ENCODE data around the gene PARG. TPM values are rescaled to one million over a fixed set of nuclear protein-coding genes. Genes with fewer than 3 reads are reported as not detected.
A peak's percentile ranks its signal among the peaks of the same experiment; 100 is the strongest.
"Not testable (repeated sequence)": the region's sequence is repeated elsewhere in the genome, so short reads cannot be mapped to it uniquely, and the experiment has no call there.

PARG gene
- total RNA-seq, 2 donors from 2014 or later = 24.1 to 27.1 TPM

DNA sequence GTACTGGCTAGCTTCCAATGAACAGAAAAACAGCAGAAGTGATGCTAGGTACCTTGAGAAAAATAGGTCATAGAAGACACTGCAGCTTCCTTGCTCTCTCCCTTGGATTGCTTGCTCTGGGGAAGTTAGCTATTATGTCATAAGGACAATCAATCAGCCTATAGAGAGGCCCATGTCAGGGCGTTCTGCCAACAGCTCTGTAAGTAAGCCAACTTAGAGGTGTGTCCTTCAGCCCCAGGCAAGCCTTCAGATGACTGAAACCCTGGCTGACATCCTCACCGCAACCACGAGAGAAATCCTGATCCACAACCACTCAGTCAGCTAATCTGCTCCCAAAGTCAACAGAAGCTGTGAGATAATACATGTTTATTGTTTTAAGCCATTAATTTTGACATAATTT is 58.0 kb downstream of the PARG start:
- H3K27ac Mint-ChIP-seq; H3K4me3 Mint-ChIP-seq; ATAC-seq; H3K27me3 Mint-ChIP-seq; H3K4me1 Mint-ChIP-seq; H3K36me3 Mint-ChIP-seq (ENCODE audit: low read depth); H3K9me3 ChIP-seq (ENCODE audit: control insufficient read depth, low read length, poor library complexity, severe bottlenecking); DNase-seq: not testable (repeated sequence)

GRCh38 chr10:49882327-49882726 is 59.5 kb downstream of the PARG start:
- not testable (repeated sequence) for H3K4me3 Mint-ChIP-seq, H3K27me3 Mint-ChIP-seq, H3K4me1 Mint-ChIP-seq

GRCh38 chr10:49872740-49873139 is 69.1 kb downstream of the PARG start:
- not testable (repeated sequence) for H3K27me3 Mint-ChIP-seq; ATAC-seq; H3K27ac Mint-ChIP-seq; H3K9me3 ChIP-seq (ENCODE audit: control insufficient read depth, low read length, poor library complexity, severe bottlenecking); H3K36me3 Mint-ChIP-seq (ENCODE audit: low read depth); H3K4me1 Mint-ChIP-seq; DNase-seq; H3K4me3 Mint-ChIP-seq

More at GRCh38 chr10:49882327-49882726, 59.5 kb downstream of the PARG start:
- not testable (repeated sequence) for H3K27ac Mint-ChIP-seq; ATAC-seq; DNase-seq; H3K36me3 Mint-ChIP-seq (ENCODE audit: low read depth); H3K9me3 ChIP-seq (ENCODE audit: control insufficient read depth, low read length, poor library complexity, severe bottlenecking)

DNA sequence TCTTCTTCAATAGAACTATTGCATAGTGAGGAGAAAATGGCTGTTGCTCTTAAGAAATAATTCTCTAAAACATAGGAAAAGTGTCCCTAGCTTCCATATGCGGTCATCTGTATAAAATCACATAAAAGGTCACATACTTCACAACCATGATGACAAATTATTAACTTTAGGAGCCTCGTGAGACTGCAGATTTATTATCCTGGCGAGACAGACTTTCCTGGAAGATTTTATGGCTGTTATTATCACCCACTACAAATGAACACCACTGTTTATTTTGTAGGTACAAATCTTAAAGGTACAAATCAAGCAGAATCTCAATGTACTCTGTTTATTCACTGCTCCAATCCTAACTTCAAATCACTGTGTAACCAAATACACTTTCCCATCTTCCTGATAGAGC is 70.4 kb downstream of the PARG start:
- H3K27me3 Mint-ChIP-seq, H3K4me3 Mint-ChIP-seq: not testable (repeated sequence)

DNA sequence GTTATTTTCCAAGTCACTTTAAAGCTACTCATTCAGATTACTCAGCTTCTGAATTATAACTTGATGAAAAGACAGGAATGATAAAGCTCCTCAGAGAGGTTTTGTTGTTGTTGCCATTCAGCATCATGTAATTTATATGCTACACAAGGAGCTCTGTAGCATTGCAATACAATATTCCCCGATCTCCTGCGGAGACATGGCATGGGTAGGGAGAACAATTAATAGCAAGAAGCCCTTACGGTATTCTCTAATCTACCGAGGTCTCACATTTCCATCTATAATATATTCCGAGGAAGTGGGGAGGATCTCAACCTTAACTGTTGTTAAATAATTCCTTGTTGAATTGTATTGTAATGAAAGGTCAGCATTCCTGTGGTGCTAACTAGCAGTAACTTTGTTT is 81.9 kb downstream of the PARG start:
- H3K4me1 Mint-ChIP-seq; H3K36me3 Mint-ChIP-seq (ENCODE audit: low read depth); H3K4me3 Mint-ChIP-seq; H3K9me3 ChIP-seq (ENCODE audit: control insufficient read depth, low read length, poor library complexity, severe bottlenecking); H3K27me3 Mint-ChIP-seq; ATAC-seq; H3K27ac Mint-ChIP-seq; DNase-seq: not testable (repeated sequence)

More for the DNA sequence above, 70.4 kb downstream of the PARG start:
- H3K4me1 Mint-ChIP-seq; DNase-seq; H3K9me3 ChIP-seq (ENCODE audit: control insufficient read depth, low read length, poor library complexity, severe bottlenecking); H3K36me3 Mint-ChIP-seq (ENCODE audit: low read depth); ATAC-seq; H3K27ac Mint-ChIP-seq: not testable (repeated sequence)

GRCh38 chr10:49858697-49859382 is 83.0 kb downstream of the PARG start:
- H3K4me3 Mint-ChIP-seq; H3K27ac Mint-ChIP-seq; H3K4me1 Mint-ChIP-seq; H3K27me3 Mint-ChIP-seq; DNase-seq; H3K36me3 Mint-ChIP-seq (ENCODE audit: low read depth); ATAC-seq; H3K9me3 ChIP-seq (ENCODE audit: control insufficient read depth, low read length, poor library complexity, severe bottlenecking): not testable (repeated sequence)

GRCh38 chr10:49849520-49849919 is 92.3 kb downstream of the PARG start:
- not testable (repeated sequence) for DNase-seq; H3K4me3 Mint-ChIP-seq; H3K9me3 ChIP-seq (ENCODE audit: control insufficient read depth, low read length, poor library complexity, severe bottlenecking); H3K27me3 Mint-ChIP-seq; H3K4me1 Mint-ChIP-seq; ATAC-seq; H3K36me3 Mint-ChIP-seq (ENCODE audit: low read depth); H3K27ac Mint-ChIP-seq

- H3K4me3 Mint-ChIP-seq = no peak overlapping the region
- peaks cover 14% of the 10 kb centered on the region for H3K36me3 Mint-ChIP-seq (ENCODE audit: low read depth)
- no peak for ATAC-seq
These were observed 96.8 kb downstream of the PARG start for GRCh38 chr10:49844775-49845595.

DNA sequence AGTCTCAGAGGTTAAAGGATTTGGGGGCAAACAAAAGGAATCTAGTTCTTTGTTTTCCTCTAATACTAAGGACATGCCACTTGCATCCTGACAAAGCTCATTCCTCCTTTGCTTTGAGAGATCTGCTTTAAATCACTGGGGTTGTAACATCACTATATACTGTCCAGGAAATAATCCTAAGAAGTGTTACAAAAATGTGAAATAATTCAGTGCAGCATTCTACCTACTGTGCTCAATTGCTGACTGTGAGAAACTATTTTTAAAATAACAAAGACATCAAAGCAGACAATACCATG is 99.5 kb downstream of the PARG start:
- not testable (repeated sequence) for H3K4me3 Mint-ChIP-seq; H3K4me1 Mint-ChIP-seq; H3K9me3 ChIP-seq (ENCODE audit: control insufficient read depth, low read length, poor library complexity, severe bottlenecking); DNase-seq; H3K27ac Mint-ChIP-seq; H3K27me3 Mint-ChIP-seq; ATAC-seq
- peaks cover 14% of the 10 kb centered on the region for H3K36me3 Mint-ChIP-seq (ENCODE audit: low read depth)

More at GRCh38 chr10:49844775-49845595, 96.8 kb downstream of the PARG start:
- DNase-seq = no peak
- H3K9me3 ChIP-seq (ENCODE audit: control insufficient read depth, low read length, poor library complexity, severe bottlenecking) = no peaks in the 10 kb centered on the region
- Mint-ChIP-seq H3K27ac (peak overlapping the region; percentile 83), H3K4me1 (peaks cover 9% of the 10 kb centered on the region), H3K27me3 (no peaks in the 10 kb centered on the region)

- H3K27ac Mint-ChIP-seq = no peak overlapping the region
- no peaks in the 10 kb centered on the region for H3K27me3 Mint-ChIP-seq
- ATAC-seq (no peak), DNase-seq (no peak)
- no peak overlapping the region for H3K4me3 Mint-ChIP-seq
- H3K4me1 Mint-ChIP-seq = peaks cover 9% of the 10 kb centered on the region
- peaks cover 14% of the 10 kb centered on the region for H3K36me3 Mint-ChIP-seq (ENCODE audit: low read depth)
- H3K9me3 ChIP-seq (ENCODE audit: control insufficient read depth, low read length, poor library complexity, severe bottlenecking) = no peaks in the 10 kb centered on the region
These were observed 100.1 kb downstream of the PARG start for GRCh38 chr10:49841615-49842332.

DNA sequence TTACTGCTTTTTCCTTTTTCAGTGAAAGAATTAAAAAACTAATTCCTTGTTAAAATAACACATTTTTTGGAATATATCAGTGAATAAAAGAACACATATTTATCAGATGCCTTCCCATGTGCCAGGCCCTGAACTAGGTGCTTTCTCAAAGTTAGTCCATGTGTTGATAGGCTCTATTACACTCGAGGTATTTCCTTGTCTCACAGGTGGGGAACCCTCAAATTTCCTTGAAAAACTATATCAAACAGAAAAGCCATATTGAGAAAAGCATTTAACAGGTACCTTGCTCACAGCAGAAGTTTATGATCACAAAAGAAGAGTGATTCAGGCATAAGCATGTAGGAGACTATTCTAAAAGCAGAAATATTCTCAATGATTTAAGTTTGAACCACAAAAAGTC is 104.1 kb downstream of the PARG start:
- Mint-ChIP-seq H3K36me3 (ENCODE audit: low read depth) (peaks cover 8% of the 10 kb centered on the region), H3K4me1 (peaks cover 7% of the 10 kb centered on the region), H3K27ac (no peak overlapping the region), H3K4me3 (no peak overlapping the region), H3K27me3 (no peaks in the 10 kb centered on the region)
- ATAC-seq (no peak), DNase-seq (no peak)
- no peaks in the 10 kb centered on the region for H3K9me3 ChIP-seq (ENCODE audit: control insufficient read depth, low read length, poor library complexity, severe bottlenecking)

- Mint-ChIP-seq H3K4me3 (no peak overlapping the region), H3K27ac (no peak overlapping the region), H3K27me3 (no peaks in the 10 kb centered on the region), H3K36me3 (ENCODE audit: low read depth) (peaks cover 12% of the 10 kb centered on the region), H3K4me1 (peaks cover 7% of the 10 kb centered on the region)
- H3K9me3 ChIP-seq (ENCODE audit: control insufficient read depth, low read length, poor library complexity, severe bottlenecking) = no peaks in the 10 kb centered on the region
- DNase-seq = no peak
- ATAC-seq = no peak
These were observed 104.8 kb downstream of the PARG start for GRCh38 chr10:49837051-49837478.

GRCh38 chr10:49834976-49835375 is 106.9 kb downstream of the PARG start:
- DNase-seq = no peak
- H3K4me3 Mint-ChIP-seq = no peak overlapping the region
- no peaks in the 10 kb centered on the region for H3K9me3 ChIP-seq (ENCODE audit: control insufficient read depth, low read length, poor library complexity, severe bottlenecking)
- no peak for ATAC-seq
- H3K4me1 Mint-ChIP-seq = peaks cover 4% of the 10 kb centered on the region
- no peak overlapping the region for H3K27ac Mint-ChIP-seq
- H3K27me3 Mint-ChIP-seq = no peaks in the 10 kb centered on the region
- H3K36me3 Mint-ChIP-seq (ENCODE audit: low read depth) = peaks cover 12% of the 10 kb centered on the region
